ENCODE results near the gene GABRG3.

The GABRG3 gene

GRCh38 chr15:27084844-27085243, 113.9 kb downstream of the GABRG3 start:
- no peak for TF ChIP-seq CTCF (IDR thresholded peaks at IDR 0.05; ENCODE audit: borderline replicate concordance, insufficient read depth, low read depth, low read length)
- no peak overlapping the region for H3K4me3 ChIP-seq (ENCODE audit: low read depth, low read length)

DNA sequence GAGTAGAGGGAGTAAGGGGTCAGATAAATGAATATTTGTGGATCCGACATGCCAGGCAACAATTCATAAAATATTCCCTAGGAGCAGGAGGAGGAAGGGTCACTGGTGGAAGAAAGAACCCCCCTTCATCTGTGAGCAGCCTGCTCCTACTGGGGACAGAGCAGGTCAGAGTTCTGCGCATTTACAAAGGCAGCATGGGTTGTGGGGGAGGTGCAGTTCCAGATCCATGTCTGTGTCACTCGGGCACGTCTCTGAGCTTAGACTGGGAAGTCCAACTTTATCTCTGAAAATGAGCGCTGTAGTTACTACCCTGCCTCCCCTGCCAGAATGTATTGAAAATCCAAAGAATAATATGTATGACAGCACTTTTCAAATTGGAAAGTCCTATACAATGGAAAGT, 115.2 kb downstream of the GABRG3 start:
- H3K4me3 ChIP-seq (ENCODE audit: low read depth, low read length) = no peak overlapping the region
- no peak for TF ChIP-seq CTCF (IDR thresholded peaks at IDR 0.05; ENCODE audit: borderline replicate concordance, insufficient read depth, low read depth, low read length)

DNA sequence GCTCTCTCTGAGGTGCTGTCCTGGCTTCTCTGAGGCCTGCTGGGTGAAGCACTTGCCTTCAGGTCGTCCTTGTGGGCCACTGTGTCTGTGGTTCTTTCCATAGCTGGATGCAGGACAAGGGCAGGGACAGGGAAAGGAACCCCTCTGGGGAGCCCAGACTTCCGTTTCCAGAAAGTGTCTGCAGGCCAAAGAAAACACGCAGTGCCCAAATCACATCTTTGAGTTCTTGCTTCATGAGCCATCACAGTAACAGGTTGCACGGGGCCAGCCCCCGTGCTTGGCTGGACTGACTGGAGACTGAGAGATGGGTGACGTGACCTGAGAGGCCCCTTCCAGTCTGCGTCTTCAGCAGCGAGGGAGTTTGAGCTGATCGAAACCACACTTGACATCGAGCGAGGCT, 115.8 kb downstream of the GABRG3 start:
- H3K4me3 ChIP-seq (ENCODE audit: low read depth, low read length) = no peak overlapping the region
- TF ChIP-seq CTCF (IDR thresholded peaks at IDR 0.05; ENCODE audit: borderline replicate concordance, insufficient read depth, low read depth, low read length) = no peak

- TF ChIP-seq CTCF (IDR thresholded peaks at IDR 0.05; ENCODE audit: borderline replicate concordance, insufficient read depth, low read depth, low read length) = no peak
- H3K4me3 ChIP-seq (ENCODE audit: low read depth, low read length) = no peak overlapping the region
Observed at GRCh38 chr15:27087651-27088583, 116.9 kb downstream of the GABRG3 start.

GRCh38 chr15:27088584-27089232, 117.7 kb downstream of the GABRG3 start:
- TF ChIP-seq CTCF (IDR thresholded peaks at IDR 0.05; ENCODE audit: borderline replicate concordance, insufficient read depth, low read depth, low read length) = no peak
- no peak overlapping the region for H3K4me3 ChIP-seq (ENCODE audit: low read depth, low read length)

DNA sequence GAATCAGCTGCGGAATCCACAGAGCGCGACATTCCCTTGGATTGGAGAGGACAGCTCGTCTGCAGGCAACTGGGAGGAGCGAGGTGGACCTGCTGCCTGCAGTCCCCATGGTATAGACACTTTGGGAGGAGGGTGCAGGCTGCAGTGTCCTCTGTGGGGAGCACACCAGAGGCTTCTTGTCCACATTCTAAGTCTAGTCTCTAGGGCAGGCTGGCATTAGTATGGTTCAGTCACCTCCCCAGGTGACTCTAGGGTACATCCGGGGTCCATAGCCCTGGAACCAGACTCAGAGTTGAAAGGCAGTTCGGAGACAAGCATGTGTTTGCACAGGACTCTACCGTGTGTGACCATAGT, 118.2 kb downstream of the GABRG3 start:
- no peak for TF ChIP-seq CTCF (IDR thresholded peaks at IDR 0.05; ENCODE audit: borderline replicate concordance, insufficient read depth, low read depth, low read length)
- H3K4me3 ChIP-seq (ENCODE audit: low read depth, low read length) = no peak overlapping the region

DNA sequence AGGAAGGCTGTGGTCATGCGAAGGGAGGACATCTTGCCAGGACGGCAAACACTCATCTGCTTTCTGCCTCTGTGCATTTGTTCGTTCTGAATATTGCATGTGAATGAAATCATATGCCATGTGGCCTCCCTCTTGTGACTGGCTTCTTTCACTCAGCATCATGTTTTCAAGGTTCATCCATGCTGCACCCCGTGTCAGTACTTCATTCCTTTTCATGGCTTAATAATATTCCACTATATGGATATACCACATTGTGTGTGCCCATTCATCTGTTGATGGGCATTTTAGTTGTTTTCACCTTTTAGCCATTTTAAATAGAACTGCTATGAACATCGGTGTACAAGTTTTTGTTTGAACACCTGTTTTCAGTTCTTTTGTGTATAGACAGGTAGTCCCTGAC, 118.7 kb downstream of the GABRG3 start:
- TF ChIP-seq CTCF (IDR thresholded peaks at IDR 0.05; ENCODE audit: borderline replicate concordance, insufficient read depth, low read depth, low read length) = no peak
- no peak overlapping the region for H3K4me3 ChIP-seq (ENCODE audit: low read depth, low read length)

Data from GM12875 (cell line).